Bronchial smooth muscle cell (primary cell): ENCODE measurements around the gene FZD2. TPM values are rescaled to one million over a fixed set of nuclear protein-coding genes. Genes with fewer than 3 reads are reported as not detected.

Source experiments
- total RNA-seq: library from RNA; depleted of rRNA; stranded (reverse); fragments of >200 nt; gene quantifications from 2 replicates; pipeline ENCODE4 v1.2.1, GENCODE V29; 2014

The FZD2 gene
- 17.2 and 18.1 TPM in 2 replicates for total RNA-seq

GRCh38 chr17:44556832-44557606, at the start of gene FZD2:
Gene FZD2 (plus strand): TSS chr17:44557484. CDS start chr17:44557689, 205 bp downstream.

Other genes with a start within 250 kb of the FZD2 start
- gene RUNDC3A, start 248.9 kb upstream of the FZD2 start, total RNA-seq, result 0.17 and 0.32 TPM in 2 replicates
- 47.7 and 48.9 TPM in 2 replicates for gene SLC25A39, start 232.7 kb upstream of the FZD2 start, total RNA-seq
- 282 and 385 TPM in 2 replicates for gene GRN, start 212.2 kb upstream of the FZD2 start, total RNA-seq
- gene FAM171A2, start 193.6 kb upstream of the FZD2 start, total RNA-seq, result 4.1 and 8.8 TPM in 2 replicates
- 0.16 and 0.60 TPM in 2 replicates for gene ITGA2B, start 167.8 kb upstream of the FZD2 start, total RNA-seq
- gene GPATCH8, start 54.1 kb upstream of the FZD2 start, total RNA-seq, result 15.6 TPM in 2 replicates
- gene MEIOC, start 99.0 kb downstream of the FZD2 start, total RNA-seq, result under 0.01 TPM in 1 of 2 replicates, not detected in the other
- 24.9 and 38.3 TPM in 2 replicates for gene CCDC43, start 132.3 kb downstream of the FZD2 start, total RNA-seq
- 2.0 and 2.7 TPM in 2 replicates for gene DBF4B, start 151.2 kb downstream of the FZD2 start, total RNA-seq
- gene ADAM11, start 201.5 kb downstream of the FZD2 start, total RNA-seq, result 0.32 and 0.60 TPM in 2 replicates